Fibroblast of gingiva (primary cell): ENCODE results near the gene TYMP.

ENCODE experiments used
- DNase-seq: peaks from one replicate; pipeline ENCODE4 v3.0.0-alpha.2; 2011; ENCODE audit warnings: low read depth

Gene TYMP

GRCh38 chr22:50483977-50484853 is 45.6 kb downstream of the TYMP start:
- DNase-seq: no peak

DNA sequence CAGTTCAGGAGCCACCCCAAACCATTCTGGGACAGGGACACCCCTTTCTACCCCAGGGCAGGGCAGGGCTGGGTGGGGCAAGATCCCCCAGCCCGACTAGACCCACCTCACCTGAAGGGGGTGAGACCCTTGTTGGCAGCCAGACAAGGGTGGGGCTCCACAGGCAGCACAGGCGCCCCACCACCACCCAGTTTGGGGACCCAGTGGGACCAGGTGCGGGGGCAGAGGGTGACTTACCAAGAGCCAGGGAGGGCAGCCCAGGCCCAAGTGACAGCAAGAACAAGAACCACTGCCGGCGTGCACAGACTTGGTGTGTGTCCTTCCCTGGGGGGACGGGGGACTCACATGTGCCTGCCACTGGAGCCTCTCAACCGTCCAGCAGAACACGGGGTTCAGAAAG is 46.3 kb downstream of the TYMP start:
- DNase-seq: no peak

DNA sequence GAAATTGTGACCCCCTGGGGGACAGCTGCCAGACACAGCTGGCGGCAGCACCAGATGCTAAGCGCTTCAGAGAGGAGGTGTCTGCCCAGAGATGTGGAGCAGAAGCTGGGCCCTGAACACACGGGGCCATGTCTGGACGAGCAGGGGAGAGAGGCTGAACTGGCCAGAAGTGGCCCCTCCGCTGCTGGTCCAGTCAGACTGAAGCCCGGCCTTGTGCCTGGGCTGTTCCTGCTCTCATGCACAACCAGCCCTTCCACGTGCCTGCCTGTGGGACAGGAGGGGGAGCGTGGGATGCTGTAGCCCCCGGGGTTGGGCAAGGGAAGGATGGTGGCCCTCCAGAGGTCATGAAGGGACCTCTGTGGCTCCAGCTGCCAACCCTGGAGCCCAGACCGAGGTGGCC is 46.7 kb downstream of the TYMP start:
- DNase-seq: no peak

DNA sequence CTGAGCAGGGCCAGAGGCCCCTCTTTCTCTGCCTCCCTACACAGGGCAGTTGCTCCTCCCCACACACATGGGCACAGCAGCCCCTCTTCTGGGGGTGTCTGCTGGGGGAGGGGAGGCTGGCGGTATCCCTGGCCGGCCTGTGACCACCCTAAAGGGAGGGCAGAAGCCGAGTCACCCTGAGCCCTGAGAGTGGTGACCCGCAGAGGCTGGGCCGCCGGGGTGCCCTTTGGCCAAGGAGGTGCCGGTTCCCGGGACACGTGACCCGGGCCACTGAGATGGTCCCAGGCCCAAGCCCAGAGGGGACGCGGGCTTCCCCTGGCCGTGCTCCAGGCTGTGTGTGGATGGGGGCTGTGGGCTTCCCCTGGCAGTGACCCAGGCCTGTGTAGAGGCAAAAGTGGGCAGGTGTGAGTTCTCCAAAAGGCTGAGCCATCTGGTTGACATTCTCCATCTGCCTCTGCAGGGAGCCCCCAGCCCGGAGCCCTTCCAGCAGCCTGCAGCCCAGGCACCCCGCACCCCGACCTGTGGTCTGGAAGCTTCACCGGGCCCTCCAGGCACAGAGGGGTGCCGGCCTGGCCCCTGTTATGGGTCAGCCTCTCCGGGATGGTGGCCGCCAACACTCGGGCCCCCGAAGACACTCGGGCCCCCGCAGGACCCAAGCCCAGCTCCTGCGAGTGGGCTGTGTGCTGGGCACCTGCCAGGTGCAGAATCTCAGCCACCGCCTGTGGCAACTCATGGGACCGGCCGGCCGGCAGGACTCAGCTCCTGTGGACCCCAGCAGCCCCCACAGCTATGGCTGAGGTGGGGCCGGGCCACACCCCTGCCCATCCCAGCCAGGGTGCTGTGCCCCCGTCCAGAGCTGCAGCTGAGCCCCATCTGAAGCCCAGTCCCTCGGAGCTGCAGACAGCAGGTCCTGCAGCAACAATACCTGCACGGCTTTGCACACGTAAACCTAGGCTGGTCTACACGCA is 47.4 kb downstream of the TYMP start:
- DNase-seq: no peak

GRCh38 chr22:50481440-50482106 is 48.2 kb downstream of the TYMP start, which contains the start of gene ADM2:
ADM2 (plus strand) TSS chr22:50481543; CDS start chr22:50481848, 305 bp downstream.
- DNase-seq: peak; percentile 24

DNA sequence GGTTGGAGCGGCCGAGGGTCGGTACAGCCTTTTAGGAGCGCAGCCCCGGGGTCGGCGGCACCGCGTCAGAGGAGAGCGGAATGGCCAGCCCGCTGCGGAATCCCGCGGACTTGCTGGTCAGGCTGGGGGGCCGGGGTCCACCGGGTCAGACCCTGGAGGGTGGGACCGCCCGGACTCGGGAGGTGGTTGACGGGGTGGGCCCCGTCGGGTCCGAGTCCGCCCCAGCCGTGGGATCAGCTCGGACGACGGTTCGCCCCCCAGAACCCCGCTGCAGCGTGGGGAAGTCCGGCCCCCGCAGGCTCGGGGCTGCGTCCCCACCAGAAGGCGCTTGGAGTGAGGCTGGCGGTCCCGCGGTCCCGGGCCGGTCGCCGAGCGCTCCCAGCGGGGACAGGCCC is 48.8 kb downstream of the TYMP start:
- DNase-seq: no peak

GRCh38 chr22:50479721-50480120 is 50.1 kb downstream of the TYMP start:
- no peak for DNase-seq

- DNase-seq: no peak
Observed at GRCh38 chr22:50477923-50478322, 51.9 kb downstream of the TYMP start.

- DNase-seq: no peak
Observed at GRCh38 chr22:50476868-50477267, 52.9 kb downstream of the TYMP start.
